K562 (cell line): ENCODE results near the gene PRTFDC1. TPM values are rescaled to one million over a fixed set of nuclear protein-coding genes. Genes with fewer than 3 reads are reported as not detected.

ENCODE experiments used
- CHCHD3 ChIP-seq: fragments of 250-450 bp; sonication (Bioruptor Pico); IDR thresholded peaks from 2 replicates; pipeline ENCODE4 v2.1.2; 2022; ENCODE audit warnings: mild to moderate bottlenecking
- CHD4 ChIP-seq: fragments of 200-600 bp; sonication (generic); IDR thresholded peaks from 3 replicates; pipeline ENCODE4 v1.6.1; 2012; ENCODE audit warnings: low read depth, mild to moderate bottlenecking, mixed read lengths, low read length, inconsistent platforms; ENCODE audit not compliant: insufficient read depth, insufficient replicate concordance, poor library complexity, severe bottlenecking
- FOXP1 ChIP-seq: sonication (generic); formaldehyde crosslinking; IDR thresholded peaks from 2 replicates; pipeline ENCODE4 v1.8.0; 2022; ENCODE audit warnings: mild to moderate bottlenecking, missing genetic modification reagents
- HOXB6 ChIP-seq: fragments of 250-450 bp; sonication (Bioruptor Pico); IDR thresholded peaks from 2 replicates; pipeline ENCODE4 v1.5.1; 2022; ENCODE audit warnings: mild to moderate bottlenecking, borderline replicate concordance
- KAT8 ChIP-seq: fragments of 450-650 bp; IDR thresholded peaks from 2 replicates; pipeline ENCODE4 v1.6.1; 2016; ENCODE audit warnings: low read depth, mild to moderate bottlenecking
- PHB2 ChIP-seq: fragments of 450-650 bp; IDR thresholded peaks from 2 replicates; pipeline ENCODE4 v1.6.1; 2017; ENCODE audit warnings: low read depth
- PML ChIP-seq: IDR thresholded peaks from 2 replicates; pipeline ENCODE4 v1.6.1; 2012; ENCODE audit warnings: low read length, inconsistent platforms
- SMAD3 ChIP-seq: fragments of 450-650 bp; formaldehyde crosslinking; conservative IDR thresholded peaks from 2 replicates; pipeline ENCODE4 v1.4.0; 2020; ENCODE audit warnings: mild to moderate bottlenecking
- STAG1 ChIP-seq: sonication (generic); formaldehyde crosslinking; IDR thresholded peaks from 2 replicates; pipeline ENCODE4 v1.5.0; 2020; ENCODE audit warnings: missing genetic modification reagents, borderline replicate concordance
- TEAD1 ChIP-seq, 2 experiments: fragments of 450-650 bp in 1 of 2; sonication (generic) in 1 of 2; formaldehyde crosslinking; IDR thresholded peaks; 2 replicates each; pipeline versions ENCODE4 v1.4.0 to v1.8.0; 2020 to 2022; ENCODE audit warnings: mild to moderate bottlenecking in 2 of 2, missing genetic modification reagents in 1 of 2
- U2AF2 ChIP-seq: fragments of 200-400 bp; formaldehyde crosslinking; optimal IDR thresholded peaks from 2 replicates; pipeline ENCODE3; 2017; ENCODE audit warnings: low read depth, mild to moderate bottlenecking, low read length
- XRCC5 ChIP-seq: fragments of 200-400 bp; formaldehyde crosslinking; IDR thresholded peaks from 2 replicates; pipeline ENCODE4 v1.6.1; 2017; ENCODE audit warnings: low read depth, mild to moderate bottlenecking, low read length
- ZBTB1 ChIP-seq: sonication (generic); formaldehyde crosslinking; IDR thresholded peaks from 2 replicates; pipeline ENCODE4 v1.8.1; 2023; ENCODE audit warnings: missing genetic modification reagents, low read depth, mild to moderate bottlenecking, borderline replicate concordance
- ZBTB43 ChIP-seq: sonication (generic); formaldehyde crosslinking; IDR thresholded peaks from 2 replicates; pipeline ENCODE4 v1.8.0; 2023; ENCODE audit warnings: mild to moderate bottlenecking, missing genetic modification reagents
- ZNF274 ChIP-seq: IDR thresholded peaks from 2 replicates; pipeline ENCODE4 v1.6.1; 2011; ENCODE audit warnings: low read depth, mild to moderate bottlenecking, low read length, moderate library complexity, borderline replicate concordance
- ZNF431 ChIP-seq: sonication (generic); formaldehyde crosslinking; IDR thresholded peaks from 2 replicates; pipeline ENCODE4 v1.8.0; 2022; ENCODE audit warnings: mild to moderate bottlenecking, missing genetic modification reagents
- ZNF699 ChIP-seq: fragments of 250-450 bp; sonication (Bioruptor Pico); IDR thresholded peaks from 2 replicates; pipeline ENCODE4 v1.8.0; 2021; ENCODE audit warnings: mild to moderate bottlenecking, moderate library complexity; ENCODE audit not compliant: insufficient replicate concordance
- ZSCAN29 ChIP-seq: fragments of 450-650 bp; IDR thresholded peaks from 2 replicates; pipeline ENCODE4 v1.6.1; 2017
- polyA plus RNA-seq, 8 experiments: library from polyadenylated mRNA; depleted of rRNA in 4 of 8; stranded (reverse) in 5 of 8; unstranded in 3 of 8; fragments of >200 nt; fragmentation: Nextera tagmentation in 2 of 8; fragmentation: Illumina TruSeq in 1 of 8; extraction: Ambion mirVana in 2 of 8; extraction: Trizol in 1 of 8; gene quantifications; 2 replicates each; pipeline versions ENCODE4 v1.2.1 to v1.2.3, GENCODE V29; 2011 to 2014; ENCODE audit warnings: inconsistent platforms in 1 of 8, missing spikeins in 1 of 8
- total RNA-seq, 7 experiments: library from RNA; depleted of rRNA in 6 of 7; stranded (reverse); fragments of >200 nt in 6 of 7; fragmentation: Illumina TruSeq in 2 of 7; extraction: Trizol in 2 of 7; gene quantifications; 2 replicates each; pipeline versions ENCODE4 v1.2.1 to v1.2.3, GENCODE V29; 2011 to 2021; ENCODE audit warnings: low replicate concordance in 1 of 7

Gene PRTFDC1
- total and polyA plus RNA-seq, 9 of the 15 experiments (the other 6 are each of a cell fraction or from before 2014, with no cell fraction given) = 7.0 to 27.6 (median 10.0) TPM

GRCh38 chr10:24951201-24952142, 934 bp downstream of the PRTFDC1 start (continued):
- no peak for TF ChIP-seq FOXP1 (CRISPR knock-in tag)
- no peak for TF ChIP-seq TEAD1 (CRISPR knock-in tag; IDR thresholded peaks at IDR 0.05)
- TF ChIP-seq PHB2 = no peak
- TF ChIP-seq STAG1 (CRISPR knock-in tag) = no peak
- TF ChIP-seq U2AF2 = no peak
- TF ChIP-seq SMAD3 (CRISPR knock-in tag) = no peak
- TF ChIP-seq KAT8 = no peak
- peak; percentile 96 for TF ChIP-seq ZSCAN29
- no peak for TF ChIP-seq CHCHD3 (CRISPR knock-in tag)
- peak; percentile 54; the same call in 1 of the 2 replicates for TF ChIP-seq PML
- TF ChIP-seq ZBTB43 (CRISPR knock-in tag) = no peak
- no peak for TF ChIP-seq ZBTB1
- no peak for TF ChIP-seq HOXB6 (CRISPR knock-in tag)
- no peak for TF ChIP-seq ZNF699 (CRISPR knock-in tag)
- no peak for TF ChIP-seq ZNF274
- no peak for TF ChIP-seq XRCC5
- no peak for TF ChIP-seq ZNF431 (CRISPR knock-in tag)
- no peak for TF ChIP-seq CHD4
